ENCODE data around the gene ICE2. TPM values are rescaled to one million over a fixed set of nuclear protein-coding genes. Genes with fewer than 3 reads are reported as not detected.

The ICE2 gene
- total RNA-seq, 1 donor from 2014 or later, result 95.3 TPM

- H3K27me3 Mint-ChIP-seq (ENCODE audit: insufficient read depth, low read depth), result no peaks in the 10 kb centered on the region
- no peak overlapping the region for H3K4me3 ChIP-seq
- H3K36me3 Mint-ChIP-seq, result peaks cover 24% of the 10 kb centered on the region
- peaks cover 27% of the 10 kb centered on the region for H3K4me1 Mint-ChIP-seq
- no peak overlapping the region for H3K27ac Mint-ChIP-seq
- H2AFZ ChIP-seq (replicated peaks), result no peak overlapping the region
- no peaks in the 10 kb centered on the region for H3K36me3 ChIP-seq
- H4K20me1 ChIP-seq (ENCODE audit: low read depth), result peaks cover 5% of the 10 kb centered on the region
- H3K79me2 ChIP-seq (ENCODE audit: low read depth), result no peaks in the 10 kb centered on the region
- no peak overlapping the region for H3K9ac ChIP-seq
- no peak for TF ChIP-seq EZH2phosphoT487 (IDR thresholded peaks at IDR 0.05)
- TF ChIP-seq CTCF (IDR thresholded peaks at IDR 0.05), result no peak
- TF ChIP-seq EZH2 (IDR thresholded peaks at IDR 0.05), result no peak
- DNase-seq (ENCODE audit: low spot score), result no peak
- no peaks in the 10 kb centered on the region for H3K9me3 ChIP-seq (ENCODE audit: low read depth)
- H3K4me1 ChIP-seq, result peaks cover 17% of the 10 kb centered on the region
- H3K9me3 Mint-ChIP-seq, result no peaks in the 10 kb centered on the region
- no peak overlapping the region for H3K27ac ChIP-seq
- H3F3A ChIP-seq (ENCODE audit: low read depth), result peaks cover 10% of the 10 kb centered on the region
- H3K4me3 Mint-ChIP-seq, result no peak overlapping the region
- no peaks in the 10 kb centered on the region for H3K27me3 ChIP-seq
- H3K4me2 ChIP-seq, result no peak overlapping the region
Measured at GRCh38 chr15:60426870-60427508, 52.0 kb downstream of the ICE2 start.

- Mint-ChIP-seq H3K27me3 (ENCODE audit: insufficient read depth, low read depth) (no peaks in the 10 kb centered on the region), H3K4me1 (peaks cover 28% of the 10 kb centered on the region)
- H3K4me1 ChIP-seq, result peaks cover 17% of the 10 kb centered on the region
Measured at GRCh38 chr15:60425461-60425860, 53.5 kb downstream of the ICE2 start.

GRCh38 chr15:60424006-60424405, 54.9 kb downstream of the ICE2 start:
- TF ChIP-seq CTCF (IDR thresholded peaks at IDR 0.05) (no peak), EZH2phosphoT487 (IDR thresholded peaks at IDR 0.05) (no peak), EZH2 (IDR thresholded peaks at IDR 0.05) (no peak)
- Mint-ChIP-seq H3K4me3 (peak overlapping the region; percentile 7), H3K4me1 (peaks cover 31% of the 10 kb centered on the region), H3K27me3 (ENCODE audit: insufficient read depth, low read depth) (no peaks in the 10 kb centered on the region), H3K9me3 (no peaks in the 10 kb centered on the region), H3K36me3 (peaks cover 12% of the 10 kb centered on the region), H3K27ac (peak overlapping the region; percentile 78)
- Histone ChIP-seq H3K9ac (no peak overlapping the region), H4K20me1 (ENCODE audit: low read depth) (peaks cover 5% of the 10 kb centered on the region), H3K9me3 (ENCODE audit: low read depth) (no peaks in the 10 kb centered on the region), H3K4me2 (peak overlapping the region; percentile 54), H2AFZ (replicated peaks) (no peak overlapping the region), H3K4me3 (no peak overlapping the region), H3K36me3 (no peaks in the 10 kb centered on the region), H3K4me1 (peaks cover 17% of the 10 kb centered on the region), H3K79me2 (ENCODE audit: low read depth) (no peaks in the 10 kb centered on the region), H3K27me3 (no peaks in the 10 kb centered on the region), H3F3A (ENCODE audit: low read depth) (peaks cover 6% of the 10 kb centered on the region), H3K27ac (peak overlapping the region; percentile 39)
- DNase-seq (ENCODE audit: low spot score), result no peak

More at GRCh38 chr15:60425461-60425860, 53.5 kb downstream of the ICE2 start:
- Mint-ChIP-seq H3K4me3 (no peak overlapping the region), H3K9me3 (no peaks in the 10 kb centered on the region), H3K36me3 (peaks cover 16% of the 10 kb centered on the region), H3K27ac (peak overlapping the region; percentile 19)
- H3K27me3 ChIP-seq, result no peaks in the 10 kb centered on the region
- no peaks in the 10 kb centered on the region for H3K9me3 ChIP-seq (ENCODE audit: low read depth)
- no peak for DNase-seq (ENCODE audit: low spot score)
- no peaks in the 10 kb centered on the region for H3K79me2 ChIP-seq (ENCODE audit: low read depth)
- no peak overlapping the region for H3K4me2 ChIP-seq
- no peak overlapping the region for H3K27ac ChIP-seq
- peaks cover 5% of the 10 kb centered on the region for H4K20me1 ChIP-seq (ENCODE audit: low read depth)
- H3K4me3 ChIP-seq, result no peak overlapping the region
- H2AFZ ChIP-seq (replicated peaks), result no peak overlapping the region
- no peak overlapping the region for H3K9ac ChIP-seq
- H3F3A ChIP-seq (ENCODE audit: low read depth), result peaks cover 6% of the 10 kb centered on the region
- no peak for TF ChIP-seq EZH2 (IDR thresholded peaks at IDR 0.05)
- no peaks in the 10 kb centered on the region for H3K36me3 ChIP-seq

GRCh38 chr15:60423537-60423936, 55.4 kb downstream of the ICE2 start:
- H3K4me2 ChIP-seq, result peak overlapping the region; percentile 54
- no peaks in the 10 kb centered on the region for H3K9me3 Mint-ChIP-seq
- TF ChIP-seq EZH2 (IDR thresholded peaks at IDR 0.05) (no peak), EZH2phosphoT487 (IDR thresholded peaks at IDR 0.05) (no peak), CTCF (IDR thresholded peaks at IDR 0.05) (no peak)
- no peak overlapping the region for H3K9ac ChIP-seq
- peak; percentile 85 for DNase-seq (ENCODE audit: low spot score)
- no peak overlapping the region for H3K27ac ChIP-seq
- no peaks in the 10 kb centered on the region for H3K36me3 ChIP-seq
- no peak overlapping the region for H3K4me3 ChIP-seq
- H3K4me1 ChIP-seq, result peaks cover 17% of the 10 kb centered on the region
- H3F3A ChIP-seq (ENCODE audit: low read depth), result peaks cover 6% of the 10 kb centered on the region
- peaks cover 11% of the 10 kb centered on the region for H3K36me3 Mint-ChIP-seq
- peaks cover 31% of the 10 kb centered on the region for H3K4me1 Mint-ChIP-seq
- H3K79me2 ChIP-seq (ENCODE audit: low read depth), result no peaks in the 10 kb centered on the region
- peak overlapping the region; percentile 30 for H3K4me3 Mint-ChIP-seq
- no peaks in the 10 kb centered on the region for H3K9me3 ChIP-seq (ENCODE audit: low read depth)
- peak overlapping the region; percentile 78 for H3K27ac Mint-ChIP-seq
- no peak overlapping the region for H2AFZ ChIP-seq (replicated peaks)
- no peaks in the 10 kb centered on the region for H3K27me3 ChIP-seq
- H4K20me1 ChIP-seq (ENCODE audit: low read depth), result peaks cover 5% of the 10 kb centered on the region
- no peaks in the 10 kb centered on the region for H3K27me3 Mint-ChIP-seq (ENCODE audit: insufficient read depth, low read depth)
